Lower lobe of right lung (tissue), 2 donors: ENCODE data around the gene TMC2. TPM values are rescaled to one million over a fixed set of nuclear protein-coding genes. Genes with fewer than 3 reads are reported as not detected.
"Not testable (repeated sequence)": the region's sequence is repeated elsewhere in the genome, so short reads cannot be mapped to it uniquely, and the experiment has no call there.

Experiments used
- ATAC-seq, 2 donors: fragments of 200-7000 bp; cut with Tn5 transposase; one replicate each; pipeline ENCODE4 v1.9.1; 2020 to 2022; ENCODE audit warnings: mild to moderate bottlenecking in 2 of 2, moderate library complexity in 2 of 2
- DNase-seq: peaks from one replicate; pipeline ENCODE4 v3.0.0-alpha.2; 2020
- H3K27ac ChIP-seq: fragments of 200-600 bp; one replicate; pipeline ENCODE4 v1.8.0; 2022
- H3K27me3 ChIP-seq: fragments of 200-600 bp; one replicate; pipeline ENCODE4 v1.8.0; 2022; ENCODE audit warnings: low read depth
- H3K36me3 ChIP-seq: fragments of 200-600 bp; one replicate; pipeline ENCODE4 v1.8.0; 2022; ENCODE audit warnings: mild to moderate bottlenecking
- H3K4me1 ChIP-seq: fragments of 200-600 bp; one replicate; pipeline ENCODE4 v1.8.0; 2022
- H3K4me3 ChIP-seq: fragments of 200-600 bp; one replicate; pipeline ENCODE4 v1.8.0; 2022; ENCODE audit warnings: mild to moderate bottlenecking
- H3K9me3 ChIP-seq: fragments of 200-600 bp; one replicate; pipeline ENCODE4 v1.8.0; 2022
- intact Hi-C: fragments of 100-400 bp; cut with DNase I; formaldehyde crosslinking; loops from one replicate; pipeline ENCODE4 v1.11.0; 2022
- total RNA-seq: library from RNA; stranded (reverse); fragmentation: NEBNext Ultra II Directional; extraction: Animal tissue kit (Norgen Biotek cat#: 25700); gene quantifications from one replicate; pipeline ENCODE4 v1.2.1, GENCODE V29; 2021
- TF ChIP-seq, protein P1 (sequence below): fragments of 200-600 bp; IDR thresholded peaks from one replicate; pipeline ENCODE4 v1.8.0; 2022; ENCODE audit warnings: antibody characterized with exemption, mild to moderate bottlenecking
- donor health status: DM: no; HTN: yes; CAD: no; lungs with severe emphysema.

The TMC2 gene
- total RNA-seq, 1 donor from 2014 or later: 0.92 TPM

- peak overlapping the region; percentile 84 for H3K4me3 ChIP-seq
- H3K27ac ChIP-seq: peak overlapping the region; percentile 92
- DNase-seq (peak; percentile 93), ATAC-seq (peak; percentile 89 to 93)
- intact Hi-C loops: no loop called here
- peaks cover 18% of the 10 kb centered on the region for H3K4me1 ChIP-seq
- H3K9me3 ChIP-seq: no peaks in the 10 kb centered on the region
- TF ChIP-seq, protein P1, sequence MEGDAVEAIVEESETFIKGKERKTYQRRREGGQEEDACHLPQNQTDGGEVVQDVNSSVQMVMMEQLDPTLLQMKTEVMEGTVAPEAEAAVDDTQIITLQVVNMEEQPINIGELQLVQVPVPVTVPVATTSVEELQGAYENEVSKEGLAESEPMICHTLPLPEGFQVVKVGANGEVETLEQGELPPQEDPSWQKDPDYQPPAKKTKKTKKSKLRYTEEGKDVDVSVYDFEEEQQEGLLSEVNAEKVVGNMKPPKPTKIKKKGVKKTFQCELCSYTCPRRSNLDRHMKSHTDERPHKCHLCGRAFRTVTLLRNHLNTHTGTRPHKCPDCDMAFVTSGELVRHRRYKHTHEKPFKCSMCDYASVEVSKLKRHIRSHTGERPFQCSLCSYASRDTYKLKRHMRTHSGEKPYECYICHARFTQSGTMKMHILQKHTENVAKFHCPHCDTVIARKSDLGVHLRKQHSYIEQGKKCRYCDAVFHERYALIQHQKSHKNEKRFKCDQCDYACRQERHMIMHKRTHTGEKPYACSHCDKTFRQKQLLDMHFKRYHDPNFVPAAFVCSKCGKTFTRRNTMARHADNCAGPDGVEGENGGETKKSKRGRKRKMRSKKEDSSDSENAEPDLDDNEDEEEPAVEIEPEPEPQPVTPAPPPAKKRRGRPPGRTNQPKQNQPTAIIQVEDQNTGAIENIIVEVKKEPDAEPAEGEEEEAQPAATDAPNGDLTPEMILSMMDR: peak; percentile 98
- no peaks in the 10 kb centered on the region for H3K36me3 ChIP-seq
- no peaks in the 10 kb centered on the region for H3K27me3 ChIP-seq
Measured at GRCh38 chr20:2523919-2524708, 12.3 kb upstream of the TMC2 start.

GRCh38 chr20:2524709-2525506 is 11.5 kb upstream of the TMC2 start:
- H3K27me3 ChIP-seq: no peaks in the 10 kb centered on the region
- intact Hi-C loops: no loop called here

DNA sequence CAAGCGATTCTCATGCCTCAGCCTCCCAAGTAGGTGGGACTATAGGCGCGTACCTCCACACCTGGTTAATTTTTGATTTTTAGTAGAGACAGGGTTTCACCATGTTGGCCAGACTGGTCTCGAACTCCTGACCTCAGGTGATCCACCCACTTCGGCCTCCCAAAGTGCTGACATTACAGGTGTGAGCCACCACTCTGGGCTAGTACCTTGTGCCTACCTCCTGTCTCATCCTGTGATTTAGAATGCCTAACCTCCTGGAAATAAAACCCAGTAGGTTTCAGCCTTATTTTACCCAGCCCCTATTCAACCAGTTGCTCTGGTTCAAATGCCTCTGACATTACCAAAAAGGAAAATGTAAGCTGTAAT is 10.2 kb upstream of the TMC2 start:
- intact Hi-C loops, H3K27ac ChIP-seq: not testable (repeated sequence)

More at GRCh38 chr20:2524709-2525506, 11.5 kb upstream of the TMC2 start:
- no peaks in the 10 kb centered on the region for H3K9me3 ChIP-seq
- peak overlapping the region; percentile 92 for H3K27ac ChIP-seq
- H3K4me1 ChIP-seq: peaks cover 18% of the 10 kb centered on the region
- DNase-seq: peak; percentile 65
- no peaks in the 10 kb centered on the region for H3K36me3 ChIP-seq
- TF ChIP-seq, protein P1: peak; percentile 10
- peak overlapping the region; percentile 84 for H3K4me3 ChIP-seq
- peak; percentile 67 to 77 for ATAC-seq

DNA sequence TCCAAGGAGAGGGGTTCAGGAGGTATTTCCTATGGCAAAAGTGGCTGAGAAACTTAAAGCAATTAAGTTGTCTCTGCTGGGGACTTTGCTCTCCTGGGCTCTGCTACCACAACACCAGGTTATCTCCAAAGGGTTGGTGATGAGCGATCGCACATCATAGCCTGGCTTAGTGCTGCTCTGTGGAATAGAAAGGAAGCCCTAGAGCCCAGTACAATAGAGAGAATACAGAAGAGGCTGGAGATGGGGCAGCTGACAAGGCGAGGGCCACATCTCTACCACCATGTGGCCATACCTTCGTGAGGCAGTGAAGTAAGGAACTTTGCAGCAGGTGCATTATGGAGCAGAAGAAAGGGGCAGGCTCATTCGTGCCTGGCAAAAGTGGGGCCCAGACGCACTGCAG is 8.6 kb upstream of the TMC2 start:
- no peak for ATAC-seq
- TF ChIP-seq, protein P1: no peak

More for the DNA sequence above, 10.2 kb upstream of the TMC2 start:
- H3K27me3 ChIP-seq, DNase-seq, H3K36me3 ChIP-seq, ATAC-seq, H3K4me3 ChIP-seq, H3K9me3 ChIP-seq: not testable (repeated sequence)
- peaks cover 18% of the 10 kb centered on the region for H3K4me1 ChIP-seq

GRCh38 chr20:2528671-2529271 is 7.6 kb upstream of the TMC2 start:
- no peak for DNase-seq
- TF ChIP-seq, protein P1: no peak

More for the DNA sequence above, 8.6 kb upstream of the TMC2 start:
- Histone ChIP-seq H3K27ac (no peak overlapping the region), H3K4me3 (no peak overlapping the region), H3K9me3 (no peaks in the 10 kb centered on the region), H3K27me3 (no peaks in the 10 kb centered on the region), H3K36me3 (no peaks in the 10 kb centered on the region), H3K4me1 (peaks cover 18% of the 10 kb centered on the region)
- intact Hi-C loops: no loop called here
- DNase-seq: no peak

More at GRCh38 chr20:2528671-2529271, 7.6 kb upstream of the TMC2 start:
- H3K4me3 ChIP-seq: no peak overlapping the region
- H3K27ac ChIP-seq: no peak overlapping the region
- ATAC-seq: no peak
- peaks cover 15% of the 10 kb centered on the region for H3K4me1 ChIP-seq
- intact Hi-C loops: no loop called here
- no peaks in the 10 kb centered on the region for H3K27me3 ChIP-seq
- no peaks in the 10 kb centered on the region for H3K36me3 ChIP-seq
- no peaks in the 10 kb centered on the region for H3K9me3 ChIP-seq
